Measurements from ENCODE around the gene RBPMS2.

DNA sequence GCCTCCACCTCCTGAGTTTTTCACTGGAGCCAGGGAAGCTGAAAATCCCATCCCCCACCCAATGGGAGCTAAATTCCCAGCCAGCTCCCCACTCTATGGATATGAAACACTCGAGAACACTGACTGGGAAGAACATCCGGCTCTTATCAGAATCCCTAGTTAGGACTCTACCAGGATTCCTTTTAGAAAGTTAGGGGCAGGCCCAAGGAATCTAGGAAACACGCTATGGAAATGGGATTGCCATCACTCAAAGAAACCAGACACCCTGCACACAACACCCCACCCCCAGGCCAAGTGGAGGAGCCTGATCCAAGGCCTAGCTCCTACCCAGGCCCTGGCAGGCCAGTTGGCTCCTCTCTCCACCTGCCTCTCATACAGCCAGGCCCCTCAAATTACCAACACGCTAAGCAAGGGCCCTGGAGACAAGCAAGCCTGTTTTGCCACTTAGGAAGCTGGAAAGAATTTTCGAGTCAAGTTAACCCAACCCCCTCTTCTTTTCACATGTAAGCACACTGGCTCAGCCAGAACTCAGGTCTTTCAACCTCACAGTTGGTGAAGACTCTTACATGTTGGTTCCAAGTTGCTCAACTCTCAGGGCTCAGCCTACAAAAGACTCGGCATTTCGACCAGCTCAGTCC is 75.5 kb downstream of the RBPMS2 start:
- TF ChIP-seq, protein P1, sequence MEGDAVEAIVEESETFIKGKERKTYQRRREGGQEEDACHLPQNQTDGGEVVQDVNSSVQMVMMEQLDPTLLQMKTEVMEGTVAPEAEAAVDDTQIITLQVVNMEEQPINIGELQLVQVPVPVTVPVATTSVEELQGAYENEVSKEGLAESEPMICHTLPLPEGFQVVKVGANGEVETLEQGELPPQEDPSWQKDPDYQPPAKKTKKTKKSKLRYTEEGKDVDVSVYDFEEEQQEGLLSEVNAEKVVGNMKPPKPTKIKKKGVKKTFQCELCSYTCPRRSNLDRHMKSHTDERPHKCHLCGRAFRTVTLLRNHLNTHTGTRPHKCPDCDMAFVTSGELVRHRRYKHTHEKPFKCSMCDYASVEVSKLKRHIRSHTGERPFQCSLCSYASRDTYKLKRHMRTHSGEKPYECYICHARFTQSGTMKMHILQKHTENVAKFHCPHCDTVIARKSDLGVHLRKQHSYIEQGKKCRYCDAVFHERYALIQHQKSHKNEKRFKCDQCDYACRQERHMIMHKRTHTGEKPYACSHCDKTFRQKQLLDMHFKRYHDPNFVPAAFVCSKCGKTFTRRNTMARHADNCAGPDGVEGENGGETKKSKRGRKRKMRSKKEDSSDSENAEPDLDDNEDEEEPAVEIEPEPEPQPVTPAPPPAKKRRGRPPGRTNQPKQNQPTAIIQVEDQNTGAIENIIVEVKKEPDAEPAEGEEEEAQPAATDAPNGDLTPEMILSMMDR (IDR thresholded peaks at IDR 0.05; ENCODE audit: low read depth, low read length) = no peak
- no peak for TF ChIP-seq EZH2phosphoT487 (IDR thresholded peaks at IDR 0.05; ENCODE audit: low read depth)

All from OCI-LY3 (cell line).